ENCODE measurements around the gene MYCBP2.
"Not testable (repeated sequence)": the region's sequence is repeated elsewhere in the genome, so short reads cannot be mapped to it uniquely, and the experiment has no call there.

MYCBP2 gene

GRCh38 chr13:77218274-77218673, 108.6 kb downstream of the MYCBP2 start:
- no peak for DNase-seq (ENCODE audit: low spot score)

- no peak for DNase-seq (ENCODE audit: low spot score)
Measured at GRCh38 chr13:77215543-77215942, 111.4 kb downstream of the MYCBP2 start.

GRCh38 chr13:77213644-77214043, 113.2 kb downstream of the MYCBP2 start:
- no peak for DNase-seq (ENCODE audit: low spot score)

DNA sequence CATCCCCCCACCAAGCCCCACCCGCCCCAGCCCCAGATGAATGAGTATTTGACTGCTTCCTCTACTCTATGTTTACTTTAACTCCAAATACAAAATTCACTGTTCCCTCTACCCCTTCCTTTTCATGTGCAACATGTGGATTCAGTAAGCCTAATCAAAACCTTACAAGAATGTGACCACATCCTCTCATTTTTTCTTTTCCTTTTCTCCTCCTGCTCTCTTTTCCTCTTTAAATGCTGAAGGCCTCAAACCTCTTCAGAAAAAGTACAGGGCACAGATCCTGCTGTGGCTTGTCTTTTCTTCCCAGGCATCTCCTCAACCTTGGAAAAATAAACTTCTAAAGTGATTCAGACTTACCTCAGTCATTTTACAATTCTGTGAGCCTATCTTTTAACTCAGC, 119.0 kb downstream of the MYCBP2 start:
- DNase-seq (ENCODE audit: low spot score), result no peak

- not testable (repeated sequence) for DNase-seq (ENCODE audit: low spot score)
Measured at GRCh38 chr13:77198995-77199394, 127.9 kb downstream of the MYCBP2 start.

GRCh38 chr13:77196052-77196618, 130.8 kb downstream of the MYCBP2 start:
- DNase-seq (ENCODE audit: low spot score), result no peak

GRCh38 chr13:77190349-77190958, 136.4 kb downstream of the MYCBP2 start:
- no peak for DNase-seq (ENCODE audit: low spot score)

- DNase-seq (ENCODE audit: low spot score), result no peak
Measured at GRCh38 chr13:77185721-77186120, 141.2 kb downstream of the MYCBP2 start.

DNA sequence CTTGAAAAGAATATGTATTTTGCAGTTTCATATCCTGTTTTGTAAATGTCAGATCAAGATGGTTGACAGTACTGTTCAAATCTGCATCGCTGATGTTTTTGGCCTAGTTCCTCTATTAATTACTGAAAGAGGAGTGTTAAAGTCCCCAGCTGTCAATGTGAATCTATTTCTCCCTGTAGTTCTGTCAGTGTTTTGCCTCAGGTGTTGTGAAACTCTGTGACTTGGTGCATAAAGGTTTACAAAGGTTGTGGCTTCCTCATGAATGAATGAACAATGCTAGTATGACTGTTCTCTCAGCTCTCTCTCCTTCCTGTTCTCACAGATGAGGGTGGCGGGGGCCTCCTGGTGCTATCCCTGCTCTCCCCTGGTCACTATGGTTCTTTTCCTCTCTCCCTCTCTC, 142.4 kb downstream of the MYCBP2 start:
- DNase-seq (ENCODE audit: low spot score), result no peak

DNA sequence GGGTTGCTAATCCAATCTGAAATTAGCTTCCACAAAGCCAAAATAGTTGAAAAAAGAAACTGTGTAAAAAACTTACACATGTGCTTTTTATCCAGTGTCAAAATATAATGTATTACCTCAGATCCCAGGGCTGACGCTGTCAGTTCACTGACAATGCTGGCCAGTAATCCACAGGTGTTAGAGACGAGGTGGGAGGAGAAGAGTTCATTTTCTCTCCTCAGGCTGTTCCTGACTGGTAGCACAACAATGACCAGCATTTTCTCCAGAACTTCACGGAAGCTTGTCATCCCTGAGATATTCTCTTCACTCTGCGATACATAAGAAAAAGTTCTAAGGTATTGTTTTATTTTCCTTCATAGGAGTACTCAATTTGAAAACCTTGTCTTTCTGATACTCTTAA, 146.9 kb downstream of the MYCBP2 start:
- DNase-seq (ENCODE audit: low spot score), result no peak

DNA sequence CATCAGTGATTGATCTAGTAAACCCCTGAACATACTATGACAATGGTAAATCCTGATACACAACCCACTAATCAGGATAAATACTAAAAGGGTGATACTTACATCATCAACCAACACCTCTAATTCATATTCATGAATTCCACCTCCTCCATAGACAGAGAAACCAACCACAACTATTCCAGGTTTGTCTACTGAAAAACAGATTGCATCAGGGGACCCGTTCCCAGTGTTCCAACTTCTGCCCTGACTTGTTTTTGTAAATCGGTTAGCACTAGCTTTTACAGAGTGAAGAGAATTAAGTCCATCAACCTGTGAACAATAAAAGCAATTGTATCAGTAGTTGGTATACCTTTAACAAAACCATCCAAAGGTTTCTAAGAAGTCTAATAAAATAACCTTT, 149.2 kb downstream of the MYCBP2 start:
- DNase-seq (ENCODE audit: low spot score), result no peak

DNA sequence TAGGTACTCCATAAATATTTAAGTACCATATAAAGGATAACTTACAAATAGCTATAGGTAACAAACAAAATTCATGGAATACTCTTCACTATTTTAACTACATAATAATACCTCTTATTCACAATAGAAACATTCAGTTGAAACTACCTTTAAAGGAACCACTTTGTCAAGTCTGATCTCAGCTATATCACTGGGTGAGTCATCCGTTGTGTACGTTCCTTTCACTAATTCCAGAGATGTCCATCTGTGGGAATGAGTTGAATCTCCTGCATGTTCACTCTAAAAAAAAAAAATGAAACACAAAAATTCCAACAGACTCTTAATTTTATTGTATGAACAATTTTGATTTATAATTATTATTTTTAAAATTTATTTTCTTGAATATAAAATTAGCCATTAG, 150.5 kb downstream of the MYCBP2 start:
- no peak for DNase-seq (ENCODE audit: low spot score)

DNA sequence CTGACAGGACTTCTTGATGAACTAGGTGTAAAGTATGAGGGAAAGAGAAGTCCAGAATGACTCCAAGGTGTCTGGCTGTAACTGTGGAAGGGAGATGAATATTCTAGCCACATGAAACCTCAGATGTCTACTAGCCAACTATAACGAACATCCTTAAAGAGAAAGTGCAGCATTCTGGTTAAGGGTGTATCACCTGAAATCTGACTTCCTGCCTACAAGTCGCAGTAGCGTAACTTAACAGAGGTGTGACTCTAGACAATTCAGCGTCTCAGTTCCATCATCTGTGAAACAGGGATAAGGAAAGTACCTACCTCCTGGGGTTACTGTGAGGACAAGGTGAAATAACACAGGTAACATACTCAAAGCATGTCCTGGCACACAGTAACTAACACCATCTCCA, 154.2 kb downstream of the MYCBP2 start:
- no peak for DNase-seq (ENCODE audit: low spot score)

- no peak for DNase-seq (ENCODE audit: low spot score)
Measured at GRCh38 chr13:77171451-77171850, 155.4 kb downstream of the MYCBP2 start.

GRCh38 chr13:77168237-77168636, 158.7 kb downstream of the MYCBP2 start:
- DNase-seq (ENCODE audit: low spot score), result no peak

DNA sequence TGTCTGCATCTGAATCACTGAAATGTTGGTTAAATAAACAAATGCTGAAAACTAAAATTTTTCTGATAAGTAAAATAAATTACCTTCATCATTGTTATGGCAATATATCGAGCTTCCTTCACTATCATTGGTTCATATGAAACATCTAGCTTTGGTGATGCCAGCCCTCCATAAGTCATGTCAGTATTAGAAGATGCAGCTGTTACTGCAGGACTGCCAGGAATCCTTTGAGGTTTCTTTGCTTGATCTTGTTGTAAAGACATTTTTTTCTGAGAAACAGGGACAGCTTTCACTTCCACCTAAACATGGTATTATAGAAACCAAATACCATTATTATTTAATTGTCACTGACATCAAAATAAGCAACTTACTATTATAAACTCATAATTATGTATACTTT, 176.2 kb downstream of the MYCBP2 start:
- no peak for DNase-seq (ENCODE audit: low spot score)

- no peak for DNase-seq (ENCODE audit: low spot score)
Measured at GRCh38 chr13:77143431-77143830, 183.5 kb downstream of the MYCBP2 start.

- no peak for DNase-seq (ENCODE audit: low spot score)
Measured at GRCh38 chr13:77139306-77139705, 187.6 kb downstream of the MYCBP2 start.

GRCh38 chr13:77138813-77139212, 188.1 kb downstream of the MYCBP2 start:
- no peak for DNase-seq (ENCODE audit: low spot score)

GRCh38 chr13:77136902-77137420, 189.9 kb downstream of the MYCBP2 start:
- no peak for DNase-seq (ENCODE audit: low spot score)

DNA sequence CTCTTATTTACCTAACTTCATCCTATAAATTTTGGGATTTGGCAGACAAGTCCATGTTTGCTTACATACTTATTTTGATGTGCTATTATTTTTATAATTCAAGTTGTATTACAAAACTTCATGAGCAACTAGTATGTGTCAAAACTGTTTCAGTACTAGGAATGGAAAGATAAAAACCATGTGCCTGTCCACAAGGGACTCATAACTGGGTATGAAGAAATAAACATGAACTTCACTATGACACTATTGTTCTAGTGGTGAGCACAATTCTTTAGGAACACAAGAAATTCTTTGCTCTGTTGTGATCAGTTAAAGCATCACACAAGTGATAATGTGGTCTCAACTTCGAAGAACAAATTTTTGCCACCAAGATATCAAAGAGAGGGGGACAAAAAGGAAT, 202.5 kb downstream of the MYCBP2 start:
- no peak for DNase-seq (ENCODE audit: low spot score)

DNA sequence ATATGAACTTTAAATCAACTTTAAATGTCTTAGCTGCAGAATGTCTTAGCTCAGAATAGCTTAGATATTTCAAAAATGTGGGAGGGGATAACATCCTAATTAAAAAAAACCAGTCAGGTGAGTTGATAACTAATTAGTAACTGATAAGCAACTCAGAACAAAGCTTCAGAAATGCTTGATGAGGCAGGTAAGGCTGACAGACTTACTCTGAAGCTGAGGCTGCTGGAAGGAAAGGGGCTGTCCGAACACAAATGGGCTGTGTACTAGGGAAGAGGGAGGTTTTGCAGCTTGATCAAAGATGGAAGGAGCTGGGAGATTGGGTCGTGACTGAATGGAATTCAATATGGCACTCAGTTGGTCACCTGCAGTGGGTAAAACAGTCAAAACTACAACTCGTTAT, 208.8 kb downstream of the MYCBP2 start:
- no peak for DNase-seq (ENCODE audit: low spot score)

DNA sequence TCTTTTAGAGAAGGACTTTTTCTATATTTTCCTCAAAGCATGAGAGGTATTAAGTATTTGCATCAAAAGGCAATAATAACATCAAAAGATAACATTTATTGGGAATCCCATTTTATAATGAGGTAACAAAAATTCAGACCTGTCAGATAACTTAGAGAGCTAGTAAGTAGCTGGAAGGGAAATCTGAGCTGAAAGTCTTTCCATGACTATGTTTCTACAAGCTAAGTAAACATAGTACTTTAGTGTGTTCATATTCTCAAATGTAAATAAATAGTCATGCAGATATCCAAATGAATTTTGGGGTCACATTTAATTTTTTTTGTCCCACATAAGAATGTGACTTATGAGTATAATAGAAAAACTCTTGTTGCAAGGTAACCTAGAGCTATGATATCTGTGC, 212.6 kb downstream of the MYCBP2 start:
- DNase-seq (ENCODE audit: low spot score), result no peak

- DNase-seq (ENCODE audit: low spot score), result no peak
Measured at GRCh38 chr13:77113496-77113895, 213.4 kb downstream of the MYCBP2 start.

Data from HuH-7 (cell line).